GM13976 (cell line): ENCODE results near the gene RPS6KB2.
A peak's percentile ranks its signal among the peaks of the same experiment; 100 is the strongest.
"Not testable (repeated sequence)": the region's sequence is repeated elsewhere in the genome, so short reads cannot be mapped to it uniquely, and the experiment has no call there.

Source experiments
- DNase-seq: peaks from one replicate; pipeline ENCODE4 v3.0.0; 2012; ENCODE audit warnings: low spot score
- in situ Hi-C: fragments of 300-500 bp; cut with MboI; formaldehyde crosslinking; loops from one replicate; pipeline ENCODE4 v1.12.0; 2022; ENCODE audit warnings: low sequenced_read_pairs, mixed read lengths, inconsistent platforms; ENCODE audit not compliant: unreplicated experiment
- TF ChIP-seq, protein P1 (sequence below): IDR thresholded peaks from 2 replicates; pipeline ENCODE4 v1.5.1; 2012; ENCODE audit warnings: borderline replicate concordance, mild to moderate bottlenecking; ENCODE audit not compliant: insufficient read depth; ENCODE audit errors: extremely low read depth, missing control alignments, control extremely low read depth

Gene RPS6KB2

DNA sequence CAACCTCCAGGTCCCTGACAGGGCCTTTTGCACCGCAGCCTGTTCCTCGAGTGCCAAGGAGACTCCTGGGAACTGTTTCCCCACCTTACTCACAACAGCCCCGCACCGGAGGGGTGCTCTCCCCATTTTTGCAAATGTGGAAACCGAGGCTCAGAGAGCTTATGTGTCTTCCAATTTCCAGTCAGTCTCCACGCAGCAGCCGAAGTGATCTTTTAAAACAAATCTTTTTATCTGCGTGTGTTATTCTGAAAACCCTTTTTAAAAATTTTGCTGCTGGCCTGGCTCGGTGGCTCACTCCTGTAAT, 41.2 kb downstream of the RPS6KB2 start:
- TF ChIP-seq, protein P1, sequence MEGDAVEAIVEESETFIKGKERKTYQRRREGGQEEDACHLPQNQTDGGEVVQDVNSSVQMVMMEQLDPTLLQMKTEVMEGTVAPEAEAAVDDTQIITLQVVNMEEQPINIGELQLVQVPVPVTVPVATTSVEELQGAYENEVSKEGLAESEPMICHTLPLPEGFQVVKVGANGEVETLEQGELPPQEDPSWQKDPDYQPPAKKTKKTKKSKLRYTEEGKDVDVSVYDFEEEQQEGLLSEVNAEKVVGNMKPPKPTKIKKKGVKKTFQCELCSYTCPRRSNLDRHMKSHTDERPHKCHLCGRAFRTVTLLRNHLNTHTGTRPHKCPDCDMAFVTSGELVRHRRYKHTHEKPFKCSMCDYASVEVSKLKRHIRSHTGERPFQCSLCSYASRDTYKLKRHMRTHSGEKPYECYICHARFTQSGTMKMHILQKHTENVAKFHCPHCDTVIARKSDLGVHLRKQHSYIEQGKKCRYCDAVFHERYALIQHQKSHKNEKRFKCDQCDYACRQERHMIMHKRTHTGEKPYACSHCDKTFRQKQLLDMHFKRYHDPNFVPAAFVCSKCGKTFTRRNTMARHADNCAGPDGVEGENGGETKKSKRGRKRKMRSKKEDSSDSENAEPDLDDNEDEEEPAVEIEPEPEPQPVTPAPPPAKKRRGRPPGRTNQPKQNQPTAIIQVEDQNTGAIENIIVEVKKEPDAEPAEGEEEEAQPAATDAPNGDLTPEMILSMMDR, result no peak
- in situ Hi-C loops, result no loop called here
- no peak for DNase-seq

DNA sequence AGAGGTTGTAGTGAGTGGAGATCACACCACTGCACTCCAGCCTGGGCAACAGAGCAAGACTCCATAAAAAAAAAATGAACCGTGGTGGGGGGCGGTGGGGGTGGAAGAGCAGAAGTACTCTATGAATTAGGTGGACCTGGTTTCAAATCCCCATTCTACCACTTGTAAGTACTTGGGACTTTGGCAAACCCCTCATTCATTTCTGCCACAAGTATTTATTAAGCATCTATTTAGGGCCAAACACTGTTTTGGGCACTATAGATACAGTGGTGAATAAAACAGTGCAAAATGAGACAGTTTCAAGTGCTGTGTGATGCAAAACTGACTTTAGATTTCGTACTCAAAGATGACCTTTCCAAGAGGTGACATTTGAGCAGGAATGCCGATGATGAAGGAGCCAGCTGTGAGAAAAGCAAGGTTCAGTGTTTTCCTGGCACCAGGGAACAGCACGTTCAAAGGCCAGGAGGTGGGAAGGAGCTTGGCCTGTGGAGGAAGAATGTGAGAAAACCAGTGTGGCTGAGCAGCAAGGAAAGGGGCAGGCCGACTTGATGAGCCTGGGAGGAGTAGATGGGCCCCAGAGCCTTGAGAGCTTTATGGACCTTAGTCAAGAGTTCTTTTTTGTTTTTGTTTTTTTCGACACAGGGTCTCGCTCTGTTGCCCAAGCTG, 42.2 kb downstream of the RPS6KB2 start:
- in situ Hi-C loops, result no loop called here
- DNase-seq, result no peak
- TF ChIP-seq, protein P1, result no peak

DNA sequence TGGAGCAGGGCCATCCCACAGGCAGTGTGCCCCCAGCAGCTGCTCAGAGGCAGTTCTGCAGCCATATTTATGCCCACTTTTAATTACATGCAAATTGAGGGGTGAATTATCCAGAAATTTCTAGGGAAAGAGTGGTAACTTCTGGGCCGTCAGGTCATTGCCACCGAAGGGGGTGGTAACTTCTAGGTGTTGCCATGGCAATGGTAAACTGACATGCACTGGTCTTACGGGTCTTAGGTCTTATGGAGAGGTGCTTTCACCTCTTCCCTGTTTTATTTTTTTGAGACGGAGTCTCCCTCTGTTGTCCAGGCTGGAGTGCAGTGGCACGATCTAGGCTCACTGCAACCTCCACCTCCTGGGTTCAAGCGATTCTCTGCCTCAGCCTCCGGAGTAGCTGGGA, 44.6 kb downstream of the RPS6KB2 start:
- TF ChIP-seq, protein P1, result no peak
- DNase-seq, result no peak
- in situ Hi-C loops, result no loop called here

DNA sequence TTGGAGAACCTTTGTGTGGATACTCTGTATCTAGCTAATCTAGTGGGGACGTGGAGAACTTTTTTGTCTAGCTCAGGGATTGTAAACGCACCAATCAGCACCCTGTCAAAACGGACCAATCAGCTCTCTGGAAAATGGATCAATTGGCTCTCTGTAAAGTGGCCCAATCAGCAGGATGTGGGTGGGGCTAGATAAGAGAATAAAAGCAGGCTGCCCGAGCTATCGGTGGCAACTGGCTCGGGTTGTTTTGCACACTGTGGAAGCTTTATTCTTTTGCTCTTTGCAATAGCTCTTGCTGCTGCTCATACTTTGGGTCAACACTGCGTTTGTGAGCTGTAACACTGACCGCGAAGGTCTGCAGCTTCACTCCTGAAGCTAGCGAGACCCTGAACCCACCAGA, 48.4 kb downstream of the RPS6KB2 start:
- DNase-seq, in situ Hi-C loops: not testable (repeated sequence)

DNA sequence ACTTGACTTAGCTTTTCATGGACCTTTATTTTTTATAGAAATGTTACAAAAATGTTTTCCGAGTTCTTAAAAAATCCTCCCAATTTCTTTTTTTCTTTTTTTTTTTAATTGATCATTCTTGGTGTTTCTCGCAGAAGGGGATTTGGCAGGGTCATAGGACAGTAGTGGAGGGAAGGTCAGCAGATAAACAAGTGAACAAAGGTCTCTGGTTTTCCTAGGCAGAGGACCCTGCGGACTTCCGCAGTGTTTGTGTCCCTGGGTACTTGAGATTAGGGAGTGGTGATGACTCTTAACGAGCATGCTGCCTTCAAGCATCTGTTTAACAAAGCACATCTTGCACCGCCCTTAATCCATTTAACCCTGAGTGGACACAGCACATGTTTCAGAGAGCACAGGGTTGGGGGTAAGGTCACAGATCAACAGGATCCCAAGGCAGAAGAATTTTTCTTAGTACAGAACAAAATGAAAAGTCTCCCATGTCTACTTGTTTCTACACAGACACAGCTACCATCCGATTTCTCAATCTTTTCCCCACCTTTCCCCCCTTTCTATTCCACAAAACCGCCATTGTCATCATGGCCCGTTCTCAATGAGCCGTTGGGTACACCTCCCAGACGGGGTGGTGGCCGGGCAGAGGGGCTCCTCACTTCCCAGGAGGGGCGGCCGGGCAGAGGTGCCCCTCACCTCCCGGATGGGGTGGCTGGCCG, 49.2 kb downstream of the RPS6KB2 start:
- in situ Hi-C loops, DNase-seq: not testable (repeated sequence)

DNA sequence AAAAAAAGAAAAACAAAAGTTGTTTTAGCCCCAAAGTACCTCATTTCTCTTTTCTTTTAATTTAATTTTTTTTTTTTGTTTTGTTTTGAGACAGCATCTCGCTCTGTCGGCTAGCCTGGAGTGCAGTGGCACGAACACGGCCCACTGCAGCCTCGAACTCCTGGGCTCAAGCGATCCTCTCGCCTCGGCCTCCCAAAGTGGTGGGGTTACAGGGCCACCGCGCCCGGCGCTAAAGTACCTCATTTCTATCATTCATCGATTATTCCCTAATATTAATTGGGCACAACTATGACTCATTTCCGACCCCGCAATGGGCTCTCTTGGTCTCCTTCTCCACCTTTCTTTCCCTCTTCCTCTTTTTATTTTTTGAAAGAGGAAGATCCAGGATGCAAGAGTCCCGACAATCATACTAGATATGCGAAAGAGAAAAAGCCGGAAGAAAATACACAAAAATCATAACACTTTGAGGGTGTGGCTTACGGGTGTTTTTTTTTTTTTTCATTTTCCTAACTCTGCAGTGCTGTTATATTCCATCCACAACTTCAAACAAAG, 54.1 kb downstream of the RPS6KB2 start:
- in situ Hi-C loops, result no loop called here
- TF ChIP-seq, protein P1, result no peak
- no peak for DNase-seq

DNA sequence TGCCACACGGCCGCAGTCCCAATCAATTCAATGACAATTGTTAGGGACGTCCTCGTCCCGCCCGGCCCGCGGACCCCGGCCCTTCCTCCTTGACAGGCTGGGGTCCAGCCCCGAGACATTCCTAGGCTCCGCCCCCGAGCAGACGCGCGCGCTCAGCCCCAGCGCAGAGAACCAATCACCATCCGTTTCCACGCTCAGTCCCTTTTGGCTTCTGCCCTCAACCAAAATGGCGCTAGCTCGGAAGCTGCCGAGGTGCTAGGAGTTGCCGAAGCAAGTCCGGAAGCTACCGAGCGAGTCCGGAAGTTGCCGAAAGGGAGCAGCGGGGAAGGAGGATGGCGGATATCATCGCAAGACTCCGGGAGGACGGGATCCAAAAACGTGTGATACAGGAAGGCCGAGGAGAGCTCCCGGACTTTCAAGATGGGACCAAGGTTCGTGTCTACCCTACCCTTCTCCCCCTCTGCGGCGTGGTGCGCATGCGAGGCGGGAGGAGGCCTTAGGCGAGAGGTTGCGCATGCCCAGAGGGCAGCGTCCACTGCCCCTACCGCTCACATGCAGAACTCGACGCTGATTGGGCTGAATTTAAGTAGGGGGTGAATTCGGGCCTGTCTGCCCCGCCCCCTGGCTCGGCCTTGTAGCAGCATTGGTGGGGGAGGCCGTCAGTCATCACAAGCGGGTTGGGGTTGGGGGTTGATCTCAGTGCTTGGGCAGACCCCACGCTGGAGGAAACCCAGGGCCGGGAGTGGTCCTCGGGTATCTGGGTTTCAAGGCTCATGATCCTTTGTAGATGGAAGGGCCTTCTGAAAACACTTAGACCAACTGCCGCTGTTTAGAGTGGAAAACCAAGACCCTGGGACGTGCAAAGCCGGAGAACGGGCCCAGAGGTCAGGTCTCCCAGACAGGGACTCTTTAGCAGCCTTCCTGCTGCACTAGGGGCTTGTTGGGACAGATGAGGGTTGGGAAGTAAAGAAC, 54.8 kb downstream of the RPS6KB2 start, which contains the start of gene AIP:
AIP (plus strand) TSS at position 200 of the 972 bp plus-strand sequence; CDS start at position 333, 133 bp downstream.
- DNase-seq, result peak; percentile 95
- in situ Hi-C loops, result no loop called here

More for the DNA sequence above, 54.8 kb downstream of the RPS6KB2 start, which contains the start of gene AIP:
- TF ChIP-seq, protein P1, result peak; percentile 11
